Measurements from ENCODE around the gene CBL.

- no peak for TF ChIP-seq ZNF274 (IDR thresholded peaks at IDR 0.05; ENCODE audit: low read depth, low read length)
- TF ChIP-seq YY1 (IDR thresholded peaks at IDR 0.05; ENCODE audit: insufficient read depth, insufficient read length): no peak
- TF ChIP-seq SUZ12 (IDR thresholded peaks at IDR 0.05; ENCODE audit: extremely low read depth, insufficient read depth, insufficient read length): no peak
Measured at GRCh38 chr11:119172513-119172912, 33.6 kb upstream of the CBL start.
